HCT116 (cell line): ENCODE results near the gene KCTD19. TPM values are rescaled to one million over a fixed set of nuclear protein-coding genes. Genes with fewer than 3 reads are reported as not detected.

Source experiments
- ATAC-seq: fragments of 200-7000 bp; cut with Tn5 transposase; 2 replicates; pipeline ENCODE4 v1.9.1; 2020; ENCODE audit warnings: mild to moderate bottlenecking, moderate library complexity
- BruUV-seq: library from RNA; stranded (reverse); fragments of 400-500 nt; replicated peaks from 2 replicates; lab custom pipeline; 2021; lab: Mats Ljungman, UMichigan
- CTCF ChIA-PET: fragments of 300-600 bp; sonication (Branson Sonifier 250); formaldehyde crosslinking; loops from one replicate; lab custom pipeline; 2021; ENCODE audit warnings: antibody characterized with exemption; lab: Charles Lee
- POLR2A ChIA-PET: fragments of 300-600, 350-600 bp; sonication (Branson Sonifier 250); formaldehyde crosslinking; loops from one replicate; lab custom pipeline; 2021; ENCODE audit warnings: antibody characterized with exemption; lab: Charles Lee
- RAD21 ChIA-PET, 2 experiments: fragments of 300-600 bp; sonication (Branson Sonifier 250); formaldehyde crosslinking; loops; one replicate each; lab custom pipeline; 2023; ENCODE audit warnings: low total read pairs in 2 of 2; ENCODE audit not compliant: uncharacterized antibody in 2 of 2, unreplicated experiment in 2 of 2, low non-redundant PET in 1 of 2; lab: Charles Lee
- DNase-seq: peaks from one replicate; pipeline ENCODE4 v3.0.0-alpha.2; 2010; ENCODE audit warnings: low read depth, low spot score
- H2AFZ ChIP-seq: fragments of 200-600 bp; shearing (Covaris generic), sonication (generic); 2 replicates; pipeline ENCODE4 v1.6.1; 2017; ENCODE audit warnings: low read depth, mixed run types, mixed read lengths, antibody characterized with exemption, low read length; ENCODE audit not compliant: poor library complexity, severe bottlenecking
- H3K27ac ChIP-seq: 2 replicates; pipeline ENCODE4 v1.5.1; 2012; ENCODE audit warnings: low read depth, low read length
- H3K27me3 ChIP-seq: fragments of 200-600 bp; sonication (generic); 2 replicates; pipeline ENCODE4 v1.6.1; 2016; ENCODE audit warnings: mixed run types, low read length, mixed read lengths; ENCODE audit not compliant: insufficient read depth
- H3K36me3 ChIP-seq, 2 experiments: fragments of 200-500 bp in 1 of 2; fragments of 200-600 bp in 1 of 2; sonication (Bioruptor generic) in 1 of 2; sonication (generic) in 1 of 2; 2 replicates each; pipeline versions ENCODE4 v1.5.1 to v1.6.1; 2014 to 2016; ENCODE audit warnings: low read length in 2 of 2, inconsistent platforms in 1 of 2, mixed read lengths in 1 of 2, mixed run types in 1 of 2; ENCODE audit not compliant: insufficient read depth in 2 of 2, control insufficient read depth in 1 of 2
- H3K4me1 ChIP-seq, 2 experiments: fragments of 200-600 bp in 1 of 2; sonication (generic) in 1 of 2; 2 replicates each; pipeline versions ENCODE4 v1.5.1 to v1.6.1; 2012 to 2017; ENCODE audit warnings: low read length in 2 of 2, inconsistent platforms in 1 of 2, mild to moderate bottlenecking in 1 of 2, mixed read lengths in 1 of 2, mixed run types in 1 of 2, moderate library complexity in 1 of 2; ENCODE audit not compliant: insufficient read depth in 2 of 2, control insufficient read depth in 1 of 2
- H3K4me2 ChIP-seq: fragments of 200-600 bp; sonication (generic); 2 replicates; pipeline ENCODE4 v1.6.1; 2017; ENCODE audit warnings: mixed run types, low read length, mixed read lengths
- H3K4me3 ChIP-seq, 2 experiments: fragments of 200-600 bp in 1 of 2; sonication (generic) in 1 of 2; replicated peaks in 1 of 2; 2 replicates each; pipeline ENCODE4 v1.5.1; 2011 to 2016; ENCODE audit warnings: low read length in 2 of 2, control low read depth in 1 of 2, low read depth in 1 of 2, mild to moderate bottlenecking in 1 of 2, mixed read lengths in 1 of 2, mixed run types in 1 of 2
- H3K79me2 ChIP-seq: fragments of 200-600 bp; sonication (generic); 2 replicates; pipeline ENCODE4 v1.6.1; 2017; ENCODE audit warnings: mild to moderate bottlenecking, mixed run types, low read length, moderate library complexity, mixed read lengths; ENCODE audit not compliant: insufficient read depth
- H3K9ac ChIP-seq: fragments of 200-600 bp; sonication (generic); 2 replicates; pipeline ENCODE4 v1.6.1; 2016; ENCODE audit warnings: low read length, mixed read lengths
- H3K9me2 ChIP-seq: fragments of 200-600 bp; sonication (generic), shearing (Covaris generic); 2 replicates; pipeline ENCODE4 v1.6.1; 2017; ENCODE audit warnings: mixed run types, mild to moderate bottlenecking, moderate library complexity; ENCODE audit not compliant: insufficient read depth
- H3K9me3 ChIP-seq, 2 experiments: fragments of 200-500 bp in 1 of 2; fragments of 200-600 bp in 1 of 2; sonication (Bioruptor generic) in 1 of 2; sonication (generic) in 1 of 2; 2 replicates each; pipeline ENCODE4 v1.6.1; 2014 to 2017; ENCODE audit warnings: low read length in 2 of 2, mixed read lengths in 2 of 2, inconsistent platforms in 1 of 2, low read depth in 1 of 2, mild to moderate bottlenecking in 1 of 2, mixed run types in 1 of 2, moderate library complexity in 1 of 2; ENCODE audit not compliant: control insufficient read depth in 1 of 2, insufficient read depth in 1 of 2
- H4K20me1 ChIP-seq: fragments of 200-600 bp; sonication (generic), shearing (Covaris generic); 2 replicates; pipeline ENCODE4 v1.6.1; 2017; ENCODE audit warnings: mixed run types, mild to moderate bottlenecking, moderate library complexity; ENCODE audit not compliant: insufficient read depth
- ATF3 ChIP-seq: IDR thresholded peaks from 2 replicates; pipeline ENCODE4 v1.6.1; 2012
- ELF1 ChIP-seq: IDR thresholded peaks from 2 replicates; pipeline ENCODE4 v1.6.1; 2012; ENCODE audit warnings: low read depth, borderline replicate concordance
- EZH2 ChIP-seq: fragments of 200-600 bp; sonication (generic); IDR thresholded peaks from 2 replicates; pipeline ENCODE4 v1.6.1; 2017; ENCODE audit warnings: antibody characterized with exemption, mixed run types
- POLR2A ChIP-seq: IDR thresholded peaks from 2 replicates; pipeline ENCODE4 v1.7.0; 2011; ENCODE audit warnings: borderline replicate concordance; ENCODE audit not compliant: insufficient read depth, insufficient read length; ENCODE audit errors: extremely low read depth
- RAD21 ChIP-seq: IDR thresholded peaks from 2 replicates; pipeline ENCODE4 v1.6.1; 2012; ENCODE audit warnings: low read depth, mild to moderate bottlenecking
- SRF ChIP-seq: IDR thresholded peaks from 2 replicates; pipeline ENCODE4 v1.6.1; 2012; ENCODE audit warnings: low read depth
- intact Hi-C: fragments of 100-400 bp; cut with micrococcal nuclease; formaldehyde crosslinking; loops from 2 replicates; pipeline ENCODE4 v1.10.0; 2022
- total RNA-seq: library from RNA; stranded (reverse); gene quantifications from one replicate; pipeline ENCODE4 v1.2.1, GENCODE V29; 2021; ENCODE audit not compliant: unreplicated experiment
- TF ChIP-seq, protein P1 (sequence below): IDR thresholded peaks from 2 replicates; pipeline ENCODE4 v1.6.1; 2012; ENCODE audit warnings: low read depth

Gene KCTD19
- total RNA-seq, 1 experiment from 2014 or later = not detected

DNA sequence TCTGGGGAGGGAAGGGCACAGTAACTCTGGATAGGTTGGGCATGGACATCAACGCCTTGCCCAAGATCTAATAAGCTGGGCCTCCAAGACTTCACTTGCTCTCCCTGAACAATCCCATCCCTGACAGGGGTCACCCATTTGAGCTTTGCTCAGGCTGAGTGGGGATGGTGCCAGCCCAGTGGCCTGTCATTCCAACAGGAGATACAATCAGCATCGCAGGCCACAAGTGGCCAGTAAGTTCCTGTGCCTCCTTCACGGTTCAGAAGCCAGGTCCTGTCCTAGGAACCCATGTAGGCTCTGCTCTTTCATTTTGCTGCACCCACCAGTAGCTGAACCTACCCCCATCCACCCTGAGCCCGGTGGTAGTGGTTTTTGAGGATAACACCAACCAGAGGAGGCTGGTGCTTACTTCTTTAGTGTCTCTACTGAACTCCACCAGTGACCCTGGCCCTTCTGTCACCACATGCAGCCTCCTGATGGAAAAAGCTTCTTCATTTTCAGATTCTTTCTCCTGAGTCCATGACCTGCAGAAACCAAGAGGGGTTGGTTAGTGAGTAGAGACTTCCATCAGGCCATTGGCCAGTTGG lies 32.3 kb downstream of the KCTD19 start (continued):
- TF ChIP-seq, protein P1, sequence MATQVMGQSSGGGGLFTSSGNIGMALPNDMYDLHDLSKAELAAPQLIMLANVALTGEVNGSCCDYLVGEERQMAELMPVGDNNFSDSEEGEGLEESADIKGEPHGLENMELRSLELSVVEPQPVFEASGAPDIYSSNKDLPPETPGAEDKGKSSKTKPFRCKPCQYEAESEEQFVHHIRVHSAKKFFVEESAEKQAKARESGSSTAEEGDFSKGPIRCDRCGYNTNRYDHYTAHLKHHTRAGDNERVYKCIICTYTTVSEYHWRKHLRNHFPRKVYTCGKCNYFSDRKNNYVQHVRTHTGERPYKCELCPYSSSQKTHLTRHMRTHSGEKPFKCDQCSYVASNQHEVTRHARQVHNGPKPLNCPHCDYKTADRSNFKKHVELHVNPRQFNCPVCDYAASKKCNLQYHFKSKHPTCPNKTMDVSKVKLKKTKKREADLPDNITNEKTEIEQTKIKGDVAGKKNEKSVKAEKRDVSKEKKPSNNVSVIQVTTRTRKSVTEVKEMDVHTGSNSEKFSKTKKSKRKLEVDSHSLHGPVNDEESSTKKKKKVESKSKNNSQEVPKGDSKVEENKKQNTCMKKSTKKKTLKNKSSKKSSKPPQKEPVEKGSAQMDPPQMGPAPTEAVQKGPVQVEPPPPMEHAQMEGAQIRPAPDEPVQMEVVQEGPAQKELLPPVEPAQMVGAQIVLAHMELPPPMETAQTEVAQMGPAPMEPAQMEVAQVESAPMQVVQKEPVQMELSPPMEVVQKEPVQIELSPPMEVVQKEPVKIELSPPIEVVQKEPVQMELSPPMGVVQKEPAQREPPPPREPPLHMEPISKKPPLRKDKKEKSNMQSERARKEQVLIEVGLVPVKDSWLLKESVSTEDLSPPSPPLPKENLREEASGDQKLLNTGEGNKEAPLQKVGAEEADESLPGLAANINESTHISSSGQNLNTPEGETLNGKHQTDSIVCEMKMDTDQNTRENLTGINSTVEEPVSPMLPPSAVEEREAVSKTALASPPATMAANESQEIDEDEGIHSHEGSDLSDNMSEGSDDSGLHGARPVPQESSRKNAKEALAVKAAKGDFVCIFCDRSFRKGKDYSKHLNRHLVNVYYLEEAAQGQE = no peak
- TF ChIP-seq RAD21 (no peak), SRF (no peak), POLR2A (no peak), ATF3 (no peak)

DNA sequence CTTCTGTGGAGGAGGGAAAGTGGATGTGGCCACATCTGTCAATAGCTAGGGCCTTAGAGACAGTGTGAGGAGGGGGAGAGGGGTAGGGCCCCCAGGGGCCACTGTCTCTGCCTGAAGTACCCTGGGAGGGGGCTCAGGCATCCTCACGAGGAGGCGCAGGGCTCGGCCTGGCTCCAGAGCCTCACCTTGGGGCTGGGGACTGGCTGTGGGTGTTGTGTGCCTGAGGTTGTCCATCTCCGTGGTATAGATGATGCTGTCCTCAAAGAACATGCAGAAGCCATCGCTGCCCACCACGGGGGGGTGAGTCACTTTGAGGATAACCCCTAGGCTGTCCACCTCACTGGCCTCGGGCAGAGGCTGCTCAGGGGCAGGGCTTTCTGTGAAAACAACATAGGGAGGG lies 35.1 kb downstream of the KCTD19 start:
- no peak for DNase-seq
- intact Hi-C loops = no loop called here
- Histone ChIP-seq H3K9ac (no peak overlapping the region), H3K4me3 (no peak overlapping the region), H3K79me2 (no peaks in the 10 kb centered on the region), H2AFZ (no peak overlapping the region), H3K9me2 (no peaks in the 10 kb centered on the region), H3K36me3 (no peaks in the 10 kb centered on the region), H3K4me1 (peaks cover 9 to 25% of the 10 kb centered on the region in 2 experiments), H4K20me1 (no peaks in the 10 kb centered on the region), H3K27me3 (no peaks in the 10 kb centered on the region), H3K4me2 (no peak overlapping the region), H3K27ac (no peak overlapping the region), H3K9me3 (no peaks in the 10 kb centered on the region)
- no peak for ATAC-seq
- BruUV-seq = no TSS peak
- TF ChIP-seq ELF1 = no peak
- no peak for TF ChIP-seq EZH2
- CTCF ChIA-PET = no interaction called here
- RAD21 ChIA-PET = no interaction called here
- POLR2A ChIA-PET = no interaction called here
